Measurements from ENCODE around the gene DGCR2.
A peak's percentile ranks its signal among the peaks of the same experiment; 100 is the strongest.

DGCR2 gene

GRCh38 chr22:19038164-19038546, 84.1 kb downstream of the DGCR2 start:
- TF ChIP-seq TEAD4 (IDR thresholded peaks at IDR 0.05) (no peak), NFIC (IDR thresholded peaks at IDR 0.05) (no peak), YY1 (IDR thresholded peaks at IDR 0.05; ENCODE audit: low read depth) (no peak), USF1 (IDR thresholded peaks at IDR 0.05) (no peak), CREB1 (IDR thresholded peaks at IDR 0.05; ENCODE audit: low read depth) (no peak), MAX (IDR thresholded peaks at IDR 0.05) (no peak), CEBPB (IDR thresholded peaks at IDR 0.05) (no peak), TAF1 (IDR thresholded peaks at IDR 0.05; ENCODE audit: low read depth) (no peak), EP300 (IDR thresholded peaks at IDR 0.05; ENCODE audit: borderline replicate concordance) (no peak), TCF12 (IDR thresholded peaks at IDR 0.05; ENCODE audit: low read depth) (no peak), FOXM1 (IDR thresholded peaks at IDR 0.05; ENCODE audit: borderline replicate concordance, low read depth) (no peak), ZBTB7A (IDR thresholded peaks at IDR 0.05; ENCODE audit: low read depth) (no peak), RAD21 (IDR thresholded peaks at IDR 0.05; ENCODE audit: low read depth) (no peak), EGR1 (IDR thresholded peaks at IDR 0.05) (no peak)
- TF ChIP-seq, protein P1, sequence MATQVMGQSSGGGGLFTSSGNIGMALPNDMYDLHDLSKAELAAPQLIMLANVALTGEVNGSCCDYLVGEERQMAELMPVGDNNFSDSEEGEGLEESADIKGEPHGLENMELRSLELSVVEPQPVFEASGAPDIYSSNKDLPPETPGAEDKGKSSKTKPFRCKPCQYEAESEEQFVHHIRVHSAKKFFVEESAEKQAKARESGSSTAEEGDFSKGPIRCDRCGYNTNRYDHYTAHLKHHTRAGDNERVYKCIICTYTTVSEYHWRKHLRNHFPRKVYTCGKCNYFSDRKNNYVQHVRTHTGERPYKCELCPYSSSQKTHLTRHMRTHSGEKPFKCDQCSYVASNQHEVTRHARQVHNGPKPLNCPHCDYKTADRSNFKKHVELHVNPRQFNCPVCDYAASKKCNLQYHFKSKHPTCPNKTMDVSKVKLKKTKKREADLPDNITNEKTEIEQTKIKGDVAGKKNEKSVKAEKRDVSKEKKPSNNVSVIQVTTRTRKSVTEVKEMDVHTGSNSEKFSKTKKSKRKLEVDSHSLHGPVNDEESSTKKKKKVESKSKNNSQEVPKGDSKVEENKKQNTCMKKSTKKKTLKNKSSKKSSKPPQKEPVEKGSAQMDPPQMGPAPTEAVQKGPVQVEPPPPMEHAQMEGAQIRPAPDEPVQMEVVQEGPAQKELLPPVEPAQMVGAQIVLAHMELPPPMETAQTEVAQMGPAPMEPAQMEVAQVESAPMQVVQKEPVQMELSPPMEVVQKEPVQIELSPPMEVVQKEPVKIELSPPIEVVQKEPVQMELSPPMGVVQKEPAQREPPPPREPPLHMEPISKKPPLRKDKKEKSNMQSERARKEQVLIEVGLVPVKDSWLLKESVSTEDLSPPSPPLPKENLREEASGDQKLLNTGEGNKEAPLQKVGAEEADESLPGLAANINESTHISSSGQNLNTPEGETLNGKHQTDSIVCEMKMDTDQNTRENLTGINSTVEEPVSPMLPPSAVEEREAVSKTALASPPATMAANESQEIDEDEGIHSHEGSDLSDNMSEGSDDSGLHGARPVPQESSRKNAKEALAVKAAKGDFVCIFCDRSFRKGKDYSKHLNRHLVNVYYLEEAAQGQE (IDR thresholded peaks at IDR 0.05; ENCODE audit: low read depth): no peak

DNA sequence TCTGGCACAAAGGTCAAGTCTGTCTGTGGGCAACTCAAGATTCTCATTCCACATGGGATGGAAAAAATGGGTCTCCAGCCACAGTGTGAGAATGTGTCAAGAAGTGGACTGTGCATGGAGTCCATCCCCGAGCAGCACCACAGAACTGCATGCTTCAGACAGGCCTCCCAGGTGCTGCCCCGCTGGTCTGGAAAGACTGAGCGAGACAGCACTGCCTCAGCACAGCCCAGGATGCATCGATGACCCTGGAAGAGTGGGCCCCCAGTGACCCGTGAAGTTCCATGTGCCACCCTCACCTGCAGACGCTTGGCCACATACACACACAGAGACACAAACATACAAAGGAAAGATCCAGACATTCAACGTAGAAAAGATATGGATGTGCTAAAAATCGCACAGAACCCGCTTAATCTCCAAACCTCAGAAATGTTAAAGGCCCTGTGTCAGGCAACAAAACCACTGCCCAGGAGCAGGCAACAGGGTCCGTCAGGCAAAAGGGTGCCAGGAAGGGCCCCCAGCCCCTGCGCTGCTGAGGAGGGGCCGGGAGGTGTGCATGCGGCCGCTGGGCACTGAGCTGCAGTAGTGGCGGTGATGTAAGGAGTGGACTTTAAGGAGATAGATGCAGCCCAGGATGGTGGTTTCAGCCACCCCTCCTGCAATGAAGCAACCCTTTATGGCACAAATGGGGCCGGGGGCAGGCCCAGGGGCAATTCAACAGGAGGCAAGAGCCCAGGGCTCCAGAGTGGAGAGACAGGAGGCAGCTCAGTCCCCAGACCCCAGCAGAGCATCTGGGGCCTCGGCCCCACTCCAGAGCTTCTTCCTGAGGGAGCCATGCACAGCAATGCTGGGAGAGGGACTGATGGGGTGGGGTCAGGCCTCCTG, 84.7 kb downstream of the DGCR2 start:
- no peak for TF ChIP-seq RAD21 (IDR thresholded peaks at IDR 0.05; ENCODE audit: low read depth)
- no peak for TF ChIP-seq CEBPB (IDR thresholded peaks at IDR 0.05)
- TF ChIP-seq USF1 (IDR thresholded peaks at IDR 0.05): no peak
- TF ChIP-seq TAF1 (IDR thresholded peaks at IDR 0.05; ENCODE audit: low read depth): no peak
- no peak for TF ChIP-seq EGR1 (IDR thresholded peaks at IDR 0.05)

DNA sequence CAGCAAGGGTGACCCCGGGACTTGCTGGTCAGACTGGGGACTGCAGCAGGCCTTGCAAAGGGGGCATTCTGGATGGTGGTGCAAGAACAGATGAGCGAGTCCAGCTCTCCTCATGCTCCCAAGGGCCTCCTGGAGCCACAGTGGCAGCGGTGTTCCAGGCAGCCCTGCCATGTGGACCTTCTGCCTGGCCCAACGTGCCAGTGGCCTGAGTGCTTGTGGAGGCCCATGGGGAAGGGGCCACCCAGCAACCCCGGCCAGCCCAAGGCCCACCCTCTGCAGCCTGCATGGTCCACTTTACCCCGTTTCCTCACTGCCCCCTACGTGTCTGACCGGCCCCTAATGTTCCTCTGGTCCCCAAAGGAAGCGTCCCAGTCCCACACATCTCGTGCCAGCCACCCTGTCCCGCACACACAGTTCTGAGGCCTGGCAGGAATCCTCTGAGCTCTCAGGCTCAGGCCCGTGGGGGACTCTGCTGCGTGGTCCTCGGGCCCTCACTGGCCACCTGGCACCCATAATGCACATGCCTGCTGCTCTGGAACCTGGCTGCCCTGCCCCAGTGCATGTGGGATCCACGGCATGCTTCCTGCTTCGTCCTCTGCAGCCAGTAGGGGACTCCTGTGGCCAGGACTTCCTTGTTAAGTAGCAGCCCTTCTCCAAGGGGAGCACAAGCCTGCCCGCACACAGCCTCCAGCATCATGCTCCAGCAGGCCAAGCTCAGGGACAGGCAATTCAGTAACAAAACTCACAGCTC, 85.5 kb downstream of the DGCR2 start:
- no peak for TF ChIP-seq NFIC (IDR thresholded peaks at IDR 0.05)

- TF ChIP-seq EGR1 (IDR thresholded peaks at IDR 0.05) (no peak), FOXM1 (IDR thresholded peaks at IDR 0.05; ENCODE audit: borderline replicate concordance, low read depth) (no peak), ZBTB7A (IDR thresholded peaks at IDR 0.05; ENCODE audit: low read depth) (no peak), TAF1 (IDR thresholded peaks at IDR 0.05; ENCODE audit: low read depth) (no peak)
These were observed 86.0 kb downstream of the DGCR2 start for GRCh38 chr22:19036229-19036522.

DNA sequence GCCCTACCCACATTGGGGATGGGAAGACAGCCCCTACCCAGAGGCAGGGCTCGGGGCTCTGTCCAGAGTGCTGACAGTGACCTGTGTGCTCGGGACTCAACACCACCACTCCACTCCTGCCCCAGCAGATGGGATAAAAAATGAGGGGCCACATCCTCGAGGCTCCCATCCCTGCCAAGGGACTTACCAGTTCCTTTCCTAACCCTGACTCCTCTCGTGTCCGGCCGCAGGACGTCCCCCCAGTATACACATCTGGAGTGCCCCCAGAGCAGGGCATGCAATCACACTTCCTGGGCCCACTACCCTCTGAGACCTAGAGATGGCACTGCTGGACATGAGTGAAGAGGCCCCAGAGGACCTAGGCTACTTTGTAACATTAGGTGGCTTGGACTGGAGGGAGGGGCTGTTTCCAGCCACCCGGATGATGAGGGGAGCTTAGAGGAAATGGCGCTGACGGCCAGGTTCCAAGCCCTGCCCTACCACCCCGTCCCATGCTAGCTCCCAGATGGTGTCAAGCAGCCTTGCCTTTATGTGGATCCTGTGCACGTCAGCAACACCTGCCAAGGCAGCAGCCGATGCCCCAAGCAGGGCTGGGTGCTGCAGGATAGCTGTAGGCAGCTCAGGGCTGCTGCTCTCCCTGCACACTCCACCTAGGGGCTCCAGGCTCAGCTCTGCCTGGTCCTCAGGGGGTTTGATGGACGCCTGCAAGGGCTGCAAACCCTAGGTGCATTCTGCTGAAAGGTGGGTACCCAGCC, 86.6 kb downstream of the DGCR2 start:
- no peak for TF ChIP-seq TCF12 (IDR thresholded peaks at IDR 0.05; ENCODE audit: low read depth)
- no peak for TF ChIP-seq TEAD4 (IDR thresholded peaks at IDR 0.05)
- TF ChIP-seq EP300 (IDR thresholded peaks at IDR 0.05; ENCODE audit: borderline replicate concordance): no peak
- no peak for TF ChIP-seq USF1 (IDR thresholded peaks at IDR 0.05)
- no peak for TF ChIP-seq TAF1 (IDR thresholded peaks at IDR 0.05; ENCODE audit: low read depth)
- TF ChIP-seq, protein P1 (IDR thresholded peaks at IDR 0.05; ENCODE audit: low read depth): peak; percentile 86

DNA sequence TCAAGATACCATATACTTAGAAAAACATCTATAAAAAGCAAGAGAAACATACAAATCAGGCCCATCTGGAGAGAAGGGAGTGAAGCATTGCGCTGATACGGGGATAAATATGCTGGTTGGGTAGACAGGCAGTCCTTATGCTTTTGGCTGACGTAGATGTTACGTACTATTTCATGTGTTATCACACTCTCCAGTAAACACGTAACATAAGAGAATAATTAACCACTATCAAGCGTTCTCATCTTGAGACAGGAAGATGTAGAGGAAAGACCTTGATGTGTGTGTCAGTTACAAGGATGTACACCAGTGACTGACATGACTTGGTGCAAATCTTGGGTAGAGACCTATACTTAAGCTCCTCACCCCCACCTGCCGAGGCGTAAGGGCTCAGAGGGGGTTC, 99.5 kb downstream of the DGCR2 start:
- TF ChIP-seq CEBPB (IDR thresholded peaks at IDR 0.05): no peak
- no peak for TF ChIP-seq EP300 (IDR thresholded peaks at IDR 0.05; ENCODE audit: borderline replicate concordance)
- no peak for TF ChIP-seq EGR1 (IDR thresholded peaks at IDR 0.05)
